Endothelial cell of umbilical vein (primary cell): ENCODE data around the gene MAPKAP1. TPM values are rescaled to one million over a fixed set of nuclear protein-coding genes. Genes with fewer than 3 reads are reported as not detected.
A peak's percentile ranks its signal among the peaks of the same experiment; 100 is the strongest.

Source experiments
- Bru-seq: library from RNA; stranded (reverse); fragments of 400-500 nt; gene quantifications from one replicate; lab custom pipeline; 2021; lab: Mats Ljungman, UMichigan
- BruChase-seq, 2 experiments: library from RNA; stranded (reverse); fragments of 400-500 nt; gene quantifications; one replicate each; lab custom pipeline; 2021; lab: Mats Ljungman, UMichigan
- BruUV-seq: library from RNA; stranded (reverse); fragments of 400-500 nt; replicated peaks from 2 replicates; lab custom pipeline; 2021; lab: Mats Ljungman, UMichigan
- CTCF ChIA-PET: fragments of 300-600, 350-600 bp; sonication (Branson Sonifier 250); formaldehyde crosslinking; loops from one replicate; lab custom pipeline; 2021; ENCODE audit warnings: antibody characterized with exemption, inconsistent platforms; lab: Charles Lee
- POLR2A ChIA-PET: fragments of 300-600, 350-600 bp; sonication (Branson Sonifier 250); formaldehyde crosslinking; loops from one replicate; lab custom pipeline; 2021; ENCODE audit warnings: antibody characterized with exemption, inconsistent platforms; lab: Charles Lee
- DNase-seq: peaks from one replicate; pipeline ENCODE4 v3.0.0-alpha.2; 2011; ENCODE audit warnings: low read depth, low spot score
- FAIRE-seq: peaks from 2 replicates; lab custom pipeline; 2011; peaks lifted over from hg19 to GRCh38; lab: Jason Lieb, UNC
- H2AFZ ChIP-seq: 2 replicates; pipeline ENCODE4 v1.6.0; 2012; ENCODE audit warnings: low read depth, low read length, control low read depth, inconsistent platforms
- H3K27ac ChIP-seq: 2 replicates; pipeline ENCODE4 v1.5.1; 2011; ENCODE audit warnings: low read depth, mild to moderate bottlenecking, control low read depth, low read length, moderate library complexity; ENCODE audit not compliant: insufficient read depth
- H3K27me3 ChIP-seq, 2 experiments: 2 replicates each; pipeline versions ENCODE4 v1.6.0 to v1.6.1; 2011; ENCODE audit warnings: low read length in 2 of 2, mixed read lengths in 1 of 2; ENCODE audit not compliant: control insufficient read depth in 2 of 2, insufficient read depth in 2 of 2
- H3K36me3 ChIP-seq, 2 experiments: 2 replicates in 1 of 2; 3 replicates in 1 of 2; pipeline ENCODE4 v1.5.1; 2011; ENCODE audit warnings: low read length in 2 of 2, mild to moderate bottlenecking in 1 of 2, moderate library complexity in 1 of 2; ENCODE audit not compliant: control insufficient read depth in 2 of 2, insufficient read depth in 2 of 2; ENCODE audit errors: extremely low read depth in 1 of 2
- H3K4me1 ChIP-seq: 3 replicates; pipeline ENCODE4 v1.5.1; 2011; ENCODE audit warnings: mild to moderate bottlenecking, low read length; ENCODE audit not compliant: control insufficient read depth, insufficient read depth; ENCODE audit errors: extremely low read depth
- H3K4me2 ChIP-seq: 2 replicates; pipeline ENCODE4 v1.6.1; 2011; ENCODE audit warnings: low read length, control low read depth, mixed read lengths; ENCODE audit not compliant: insufficient read depth
- H3K4me3 ChIP-seq, 3 experiments: fragments of 200-600 bp in 1 of 3; sonication (generic), shearing (Covaris generic) in 1 of 3; replicated peaks in 1 of 3; 2 replicates each; pipeline ENCODE4 v1.5.1; 2011 to 2016; ENCODE audit warnings: control low read depth in 3 of 3, low read length in 3 of 3, mild to moderate bottlenecking in 2 of 3, inconsistent platforms in 1 of 3, low read depth in 1 of 3, moderate library complexity in 1 of 3; ENCODE audit not compliant: insufficient read depth in 1 of 3
- H3K79me2 ChIP-seq: 2 replicates; pipeline ENCODE4 v1.6.0; 2012; ENCODE audit warnings: low read length, inconsistent platforms; ENCODE audit not compliant: control insufficient read depth, insufficient read depth
- H3K9ac ChIP-seq: replicated peaks from 2 replicates; pipeline ENCODE3; 2011; ENCODE audit warnings: low read length, control low read depth; ENCODE audit not compliant: insufficient read depth; ENCODE audit errors: extremely low read depth
- H3K9me1 ChIP-seq: replicated peaks from 3 replicates; pipeline ENCODE4 v1.6.0; 2011; ENCODE audit warnings: mild to moderate bottlenecking, low read length; ENCODE audit not compliant: control insufficient read depth, insufficient read depth; ENCODE audit errors: extremely low read depth
- H3K9me3 ChIP-seq: replicated peaks from 2 replicates; pipeline ENCODE4 v1.5.1; 2012; ENCODE audit warnings: low read length, inconsistent platforms; ENCODE audit not compliant: control insufficient read depth, insufficient read depth
- H4K20me1 ChIP-seq: replicated peaks from 2 replicates; pipeline ENCODE3; 2011; ENCODE audit warnings: mild to moderate bottlenecking, low read length; ENCODE audit not compliant: control insufficient read depth, insufficient read depth; ENCODE audit errors: extremely low read depth
- CTCF ChIP-seq, 2 donors: IDR thresholded peaks; 1 replicate in 1 of 2; 2 replicates in 1 of 2; pipeline ENCODE4 v1.5.1; 2011; ENCODE audit warnings: low read length in 2 of 2, mild to moderate bottlenecking in 2 of 2, moderate library complexity in 2 of 2, control low read depth in 1 of 2, inconsistent platforms in 1 of 2, low read depth in 1 of 2; ENCODE audit not compliant: insufficient read depth in 1 of 2; ENCODE audit errors: extremely low read depth in 1 of 2
- EZH2 ChIP-seq: IDR thresholded peaks from 2 replicates; pipeline ENCODE4 v1.6.1; 2012; ENCODE audit warnings: borderline replicate concordance, low read depth, mild to moderate bottlenecking, moderate library complexity, low read length, inconsistent platforms; ENCODE audit not compliant: severe bottlenecking
- FOS ChIP-seq: IDR thresholded peaks from 2 replicates; pipeline ENCODE4 v1.6.1; 2011; ENCODE audit warnings: mild to moderate bottlenecking, low read length, moderate library complexity, borderline replicate concordance; ENCODE audit not compliant: insufficient read depth
- GATA2 ChIP-seq: IDR thresholded peaks from 2 replicates; pipeline ENCODE4 v1.7.0; 2011; ENCODE audit warnings: low read depth, mild to moderate bottlenecking, moderate library complexity, mixed read lengths, low read length; ENCODE audit not compliant: insufficient read length, insufficient read depth
- JUN ChIP-seq: IDR thresholded peaks from 2 replicates; pipeline ENCODE4 v1.6.1; 2011; ENCODE audit warnings: borderline replicate concordance, low read depth; ENCODE audit not compliant: insufficient read length, insufficient read depth
- MAX ChIP-seq: IDR thresholded peaks from 2 replicates; pipeline ENCODE4 v1.6.1; 2011; ENCODE audit not compliant: insufficient read depth, insufficient read length
- MYC ChIP-seq: IDR thresholded peaks from one replicate; pipeline ENCODE4 v1.6.1; 2011; ENCODE audit warnings: mild to moderate bottlenecking, low read depth, low read length
- POLR2A ChIP-seq: IDR thresholded peaks from 2 replicates; pipeline ENCODE4 v1.6.1; 2012; ENCODE audit warnings: low read depth, mild to moderate bottlenecking, control low read depth, low read length
- POLR2AphosphoS5 ChIP-seq: IDR thresholded peaks from 2 replicates; pipeline ENCODE4 v1.6.1; 2012; ENCODE audit warnings: low read depth, mild to moderate bottlenecking, control low read depth, low read length, moderate library complexity; ENCODE audit not compliant: insufficient read depth
- dilution Hi-C: fragments of 300-500 bp; cut with MboI; formaldehyde crosslinking; loops from one replicate; pipeline ENCODE4 v1.15.0; 2019; ENCODE audit warnings: low sequenced_read_pairs; ENCODE audit not compliant: extremely low pct_ligation_motif_present
- intact Hi-C: fragments of 100-400 bp; cut with micrococcal nuclease; formaldehyde crosslinking; loops from one replicate; pipeline ENCODE4 v1.10.0; 2022
- long read RNA-seq: library from polyadenylated mRNA; stranded (forward); transcript quantifications from one replicate; pipeline ENCODE4 v2.0.0, GENCODE V29; 2021
- polyA minus RNA-seq, 3 experiments: library from RNA; depleted of rRNA, polyadenylated mRNA; stranded (reverse); fragments of >200 nt; gene quantifications; 1 replicate in 1 of 3; 2 replicates in 2 of 3; pipeline ENCODE4 v1.2.3, GENCODE V29; 2011
- polyA plus RNA-seq, 4 experiments: library from polyadenylated mRNA; depleted of rRNA in 3 of 4; stranded (reverse) in 3 of 4; unstranded in 1 of 4; fragments of >200 nt; gene quantifications; 2 replicates each; pipeline versions ENCODE4 v1.2.1 to v1.2.3, GENCODE V29; 2011 to 2012; ENCODE audit warnings: missing spikeins in 1 of 4
- total RNA-seq: library from RNA; stranded (reverse); gene quantifications from 2 replicates; pipeline ENCODE4 v1.2.3, GENCODE V29; 2021

Gene MAPKAP1
- 98.6 and 99.1 TPM in 2 replicates for total RNA-seq
- polyA plus RNA-seq = 61.9 and 72.4 TPM in 2 replicates
- 91.6 and 99.2 TPM in 2 replicates for polyA plus RNA-seq (2011; cell fraction: cytosol; rRNA removed)
- 112 and 118 TPM in 2 replicates for polyA plus RNA-seq (2011; cell fraction: nucleus; rRNA removed)
- 85.1 and 104 TPM in 2 replicates for polyA plus RNA-seq (2012)
- 137 and 176 TPM in 2 replicates for polyA minus RNA-seq
- 35.0 TPM for polyA minus RNA-seq (2011; cell fraction: cytosol; rRNA and poly(A)+ RNA removed)
- 153 and 183 TPM in 2 replicates for polyA minus RNA-seq (2011; cell fraction: nucleus; rRNA and poly(A)+ RNA removed)
- Bru-seq, nascent RNA = percentile 87 among the genes with signal in this experiment
- percentile 75 among the genes with signal in this experiment for BruChase-seq, experiment 1, labeled RNA remaining after a 6-hour chase
- percentile 72 among the genes with signal in this experiment for BruChase-seq, experiment 2, labeled RNA remaining after a 2-hour chase
- long read RNA-seq, transcript MAPKAP1-205 (11 exons, 3,045 nt) = minor isoform, 15 of 259 reads
- long read RNA-seq, transcript MAPKAP1-202 (11 exons, 3,256 nt) = minor isoform, 40 of 259 reads
- long read RNA-seq, transcript MAPKAP1-201 (12 exons, 3,395 nt) = major isoform, 96 of 259 reads
- long read RNA-seq, transcript MAPKAP1-207 (8 exons, 1,586 nt) = minor isoform, 14 of 259 reads
- long read RNA-seq, partial matches to known transcripts = 34 of 259 reads
- long read RNA-seq, other reads (novel, unspliced or antisense) = 50 of 259 reads

- peaks cover 13% of the 10 kb centered on the region for H3K4me1 ChIP-seq
- peak within 1 kb of the TSS; percentile 96 for H3K9ac ChIP-seq
- peak within 1 kb of the TSS; percentile 97 for H3K4me2 ChIP-seq
- H3K79me2 ChIP-seq = peaks cover 47% of the 10 kb centered on the region
- no TSS peak for BruUV-seq
- POLR2A ChIA-PET = interaction anchor here (0.6 to 1.6 kb wide), 10 partner anchors 26 to 299 kb away, joined by 3 to 6 read pairs (median 4); no protein-coding TSS in a partner anchor
- dilution Hi-C loops = no loop called here
- CTCF ChIA-PET = interaction anchor here (0.7 to 2.8 kb wide), 8 partner anchors 9 to 157 kb away, joined by 3 to 8 read pairs (median 5); no protein-coding TSS in a partner anchor
- H3K4me3 ChIP-seq = peak within 1 kb of the TSS; percentile 75 to 85 (median 84)
- H3K27ac ChIP-seq = peak within 1 kb of the TSS; percentile 82
- peak; percentile 98 for FAIRE-seq
- intact Hi-C loops = loop anchor here (1.0 to 5.0 kb wide), 5 partner anchors 32 to 148 kb away; partner anchors contain the start of gene PBX3
- no peaks in the 10 kb centered on the region for H3K9me3 ChIP-seq
- no peaks in the 10 kb centered on the region for H4K20me1 ChIP-seq
- H3K36me3 ChIP-seq = no peaks in the 10 kb centered on the region
- H3K9me1 ChIP-seq = no peaks in the 10 kb centered on the region
- DNase-seq = peak; percentile 95
- no peaks in the 10 kb centered on the region for H3K27me3 ChIP-seq
- peak within 1 kb of the TSS; percentile 99 for H2AFZ ChIP-seq
- TF ChIP-seq MAX (no peak), POLR2A (peak; percentile 82), GATA2 (no peak), JUN (no peak), FOS (no peak), EZH2 (no peak), POLR2AphosphoS5 (peak; percentile 90), MYC (no peak), CTCF (IDR thresholded peaks at IDR 0.05; ENCODE audit: extremely low read depth in 1 of 2, insufficient read depth in 1 of 2, low read depth in 1 of 2, low read length in 2 of 2) (no peak)
Measured at GRCh38 chr9:125706651-125707471, at the start of gene MAPKAP1. Gene MAPKAP1, minus strand, starts transcription at chr9:125707208. Its CDS starts 34,634 bp downstream, at chr9:125672574.
